Lower leg skin (tissue), 4 donors: ENCODE results near the gene HGF. TPM values are rescaled to one million over a fixed set of nuclear protein-coding genes. Genes with fewer than 3 reads are reported as not detected.

Experiments used
- DNase-seq, 2 donors: peaks; one replicate each; pipeline ENCODE4 v3.0.0-alpha.2; 2019; ENCODE audit warnings: low spot score in 2 of 2
- H3K4me3 ChIP-seq: fragments of 200-600 bp; sonication (generic); 2 replicates; pipeline ENCODE4 v1.5.1; 2017; ENCODE audit warnings: mild to moderate bottlenecking, low read depth; ENCODE audit not compliant: poor library complexity, severe bottlenecking
- CTCF ChIP-seq, 3 donors: fragments of 450-650 bp; IDR thresholded peaks; one replicate each; pipeline ENCODE4 v1.5.1; 2016; ENCODE audit warnings: antibody characterized with exemption in 3 of 3, mild to moderate bottlenecking in 3 of 3, moderate library complexity in 2 of 3
- POLR2A ChIP-seq, 2 donors: fragments of 450-650 bp; IDR thresholded peaks; one replicate each; pipeline ENCODE4 v1.6.1; 2016 to 2017; ENCODE audit warnings: antibody characterized with exemption in 2 of 2, mild to moderate bottlenecking in 1 of 2, moderate library complexity in 1 of 2
- WGBS, 2 donors: methylation state at CpG; one replicate each; pipeline ENCODE4 v1.1.5; 2018; 5-methylcytosine and 5-hydroxymethylcytosine counted together
- intact Hi-C: fragments of 100-400 bp; cut with DNase I; formaldehyde crosslinking; loops from one replicate; pipeline ENCODE4 v1.15.0; 2023; ENCODE audit warnings: low total_unique reads
- total RNA-seq, 4 donors: library from RNA; depleted of rRNA; stranded (reverse); fragments of >200 nt; gene quantifications; one replicate each; pipeline ENCODE4 v1.1.0, GENCODE V29; 2016

The HGF gene
- total RNA-seq, 4 donors from 2014 or later = 0.91 to 1.5 (median 1.3) TPM

GRCh38 chr7:81684033-81684432 is 85.8 kb downstream of the HGF start:
- intact Hi-C loops = no loop called here
- TF ChIP-seq CTCF (IDR thresholded peaks at IDR 0.05) (no peak), POLR2A (IDR thresholded peaks at IDR 0.05) (no peak)
- 78 to 88% methylated on average over 5 of the region's 5 CpGs for WGBS, 2 donors
- no peak for DNase-seq
- no peak overlapping the region for H3K4me3 ChIP-seq

GRCh38 chr7:81682873-81683272 is 87.0 kb downstream of the HGF start:
- 73 to 81% methylated on average over 2 of the region's 2 CpGs for WGBS, 2 donors
- TF ChIP-seq POLR2A (IDR thresholded peaks at IDR 0.05) (no peak), CTCF (IDR thresholded peaks at IDR 0.05) (no peak)
- DNase-seq = no peak
- intact Hi-C loops = no loop called here
- no peak overlapping the region for H3K4me3 ChIP-seq

GRCh38 chr7:81680120-81680519 is 89.7 kb downstream of the HGF start:
- intact Hi-C loops = no loop called here
- DNase-seq = no peak
- no peak overlapping the region for H3K4me3 ChIP-seq
- WGBS, 2 donors = 77 to 83% methylated on average over 2 of the region's 2 CpGs
- no peak for TF ChIP-seq CTCF (IDR thresholded peaks at IDR 0.05)
- no peak for TF ChIP-seq POLR2A (IDR thresholded peaks at IDR 0.05)

GRCh38 chr7:81676813-81677212 is 93.0 kb downstream of the HGF start:
- no peak for DNase-seq
- intact Hi-C loops = no loop called here
- 50 to 53% methylated on average over 1 of the region's 1 CpG for WGBS, 2 donors
- no peak for TF ChIP-seq POLR2A (IDR thresholded peaks at IDR 0.05)
- TF ChIP-seq CTCF (IDR thresholded peaks at IDR 0.05) = no peak
- H3K4me3 ChIP-seq = no peak overlapping the region

- intact Hi-C loops = no loop called here
- no peak overlapping the region for H3K4me3 ChIP-seq
- no peak for DNase-seq
- WGBS, 2 donors = 56 to 65% methylated on average over 3 of the region's 3 CpGs
- TF ChIP-seq CTCF (IDR thresholded peaks at IDR 0.05) (no peak), POLR2A (IDR thresholded peaks at IDR 0.05) (no peak)
These were observed 93.6 kb downstream of the HGF start for GRCh38 chr7:81676105-81676811.

- DNase-seq = no peak
- no peak for TF ChIP-seq CTCF (IDR thresholded peaks at IDR 0.05)
- TF ChIP-seq POLR2A (IDR thresholded peaks at IDR 0.05) = no peak
- intact Hi-C loops = no loop called here
- 44 to 66% methylated on average over 2 of the region's 2 CpGs for WGBS, 2 donors
- H3K4me3 ChIP-seq = no peak overlapping the region
These were observed 95.4 kb downstream of the HGF start for GRCh38 chr7:81674431-81674830.
